Lower leg skin (tissue), 3 donors: ENCODE data around the gene HIPK1.

ENCODE experiments used
- CTCF ChIP-seq, 3 donors: fragments of 450-650 bp; IDR thresholded peaks; one replicate each; pipeline ENCODE4 v1.5.1; 2016; ENCODE audit warnings: antibody characterized with exemption in 3 of 3, mild to moderate bottlenecking in 3 of 3, moderate library complexity in 2 of 3
- POLR2A ChIP-seq, 2 donors: fragments of 450-650 bp; IDR thresholded peaks; one replicate each; pipeline ENCODE4 v1.6.1; 2016 to 2017; ENCODE audit warnings: antibody characterized with exemption in 2 of 2, mild to moderate bottlenecking in 1 of 2, moderate library complexity in 1 of 2

- TF ChIP-seq CTCF (IDR thresholded peaks at IDR 0.05) = no peak
- no peak for TF ChIP-seq POLR2A (IDR thresholded peaks at IDR 0.05)
Measured at GRCh38 chr1:113983391-113983790, 54.3 kb downstream of the HIPK1 start.
